GM19025 (cell line): ENCODE measurements around the gene WIPF1.
A peak's percentile ranks its signal among the peaks of the same experiment; 100 is the strongest.

ENCODE experiments used
- ATAC-seq: cut with Tn5 transposase; IDR thresholded peaks from one replicate; pipeline ENCODE4 v1.9.1; 2021; ENCODE audit warnings: mild to moderate bottlenecking, low read depth, moderate library complexity; ENCODE audit not compliant: unreplicated experiment

Gene WIPF1, protein sequence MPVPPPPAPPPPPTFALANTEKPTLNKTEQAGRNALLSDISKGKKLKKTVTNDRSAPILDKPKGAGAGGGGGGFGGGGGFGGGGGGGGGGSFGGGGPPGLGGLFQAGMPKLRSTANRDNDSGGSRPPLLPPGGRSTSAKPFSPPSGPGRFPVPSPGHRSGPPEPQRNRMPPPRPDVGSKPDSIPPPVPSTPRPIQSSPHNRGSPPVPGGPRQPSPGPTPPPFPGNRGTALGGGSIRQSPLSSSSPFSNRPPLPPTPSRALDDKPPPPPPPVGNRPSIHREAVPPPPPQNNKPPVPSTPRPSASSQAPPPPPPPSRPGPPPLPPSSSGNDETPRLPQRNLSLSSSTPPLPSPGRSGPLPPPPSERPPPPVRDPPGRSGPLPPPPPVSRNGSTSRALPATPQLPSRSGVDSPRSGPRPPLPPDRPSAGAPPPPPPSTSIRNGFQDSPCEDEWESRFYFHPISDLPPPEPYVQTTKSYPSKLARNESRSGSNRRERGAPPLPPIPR

DNA sequence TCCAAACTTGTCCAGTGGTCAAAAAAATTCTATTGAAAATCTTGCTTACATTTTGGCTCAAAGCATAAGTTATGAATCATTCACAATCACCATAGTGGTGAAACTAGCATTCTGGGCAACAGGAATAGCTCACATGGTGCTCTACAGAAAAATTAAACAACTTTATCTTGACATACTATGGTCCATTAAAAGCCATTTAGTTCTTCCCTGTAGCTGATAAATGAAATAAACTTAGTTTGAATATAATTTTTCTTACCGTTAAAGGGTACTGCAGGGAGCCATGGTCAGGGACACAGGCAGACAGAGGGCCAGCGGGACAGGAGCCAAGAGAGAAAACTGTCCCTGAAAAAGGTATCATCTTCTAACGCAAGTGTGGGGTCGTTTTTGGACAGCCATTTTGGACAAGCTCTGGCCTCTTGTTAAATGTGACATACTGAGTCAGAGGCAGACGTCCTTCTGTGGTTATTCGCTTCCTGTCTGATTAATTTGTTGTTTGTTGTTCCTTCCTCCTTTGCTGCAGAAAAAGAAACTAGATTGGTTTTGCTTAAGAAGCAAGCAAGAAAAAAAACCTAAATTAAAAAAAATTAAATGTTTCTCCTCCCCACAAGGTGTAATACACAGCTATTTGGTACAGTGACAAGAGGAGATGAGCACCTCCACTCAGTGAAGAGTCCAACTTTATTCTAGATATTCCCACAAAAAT is at the start of gene WIPF1:
Gene WIPF1 (minus strand): TSS at position 460 of the 703 bp plus-strand sequence. CDS start 12,231 bp downstream, outside the sequence.
- ATAC-seq, result peak; percentile 38

GRCh38 chr2:174645296-174645695 is 47.7 kb upstream of the WIPF1 start:
- no peak for ATAC-seq

- no peak for ATAC-seq
Observed at GRCh38 chr2:174644406-174644805, 46.8 kb upstream of the WIPF1 start.

DNA sequence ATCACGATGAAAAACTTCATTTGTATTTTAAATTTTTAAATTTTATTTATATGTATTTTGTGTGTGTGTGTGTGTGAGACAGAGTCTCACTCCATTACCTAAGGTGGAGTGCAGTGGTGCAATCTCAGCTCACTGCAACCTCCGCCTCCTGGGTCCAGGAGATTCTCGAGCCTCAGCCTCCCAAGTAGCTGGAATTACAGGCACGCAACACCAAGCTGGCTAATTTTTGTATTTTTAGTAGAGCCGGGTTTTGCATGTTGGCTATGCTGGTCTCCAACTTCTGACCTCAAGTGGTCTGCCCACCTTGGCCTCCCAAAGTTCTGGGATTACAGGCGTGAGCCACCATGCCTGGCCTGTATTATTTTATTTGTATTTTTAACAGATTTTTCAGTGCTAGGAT is 45.8 kb upstream of the WIPF1 start:
- ATAC-seq, result no peak

GRCh38 chr2:174641168-174641567 is 43.6 kb upstream of the WIPF1 start:
- no peak for ATAC-seq

DNA sequence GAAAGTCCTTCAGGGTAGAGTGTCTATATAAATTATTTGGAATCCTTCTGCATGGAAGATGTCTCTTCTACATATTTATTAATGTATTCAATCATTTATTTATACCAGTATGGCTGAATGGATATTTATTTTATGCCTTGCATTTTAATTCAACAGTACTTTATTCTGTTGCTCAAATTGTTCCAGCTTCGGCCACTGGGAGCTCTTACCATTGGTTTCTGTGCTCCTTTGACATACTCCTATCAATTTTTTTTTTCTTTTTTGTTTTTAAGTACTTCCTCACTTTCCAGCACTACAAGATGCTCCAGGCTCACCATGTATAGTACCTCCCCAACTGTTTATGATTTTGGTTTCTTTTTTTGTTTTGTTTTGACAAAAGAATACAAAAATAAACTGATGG is 39.4 kb upstream of the WIPF1 start:
- ATAC-seq, result no peak

DNA sequence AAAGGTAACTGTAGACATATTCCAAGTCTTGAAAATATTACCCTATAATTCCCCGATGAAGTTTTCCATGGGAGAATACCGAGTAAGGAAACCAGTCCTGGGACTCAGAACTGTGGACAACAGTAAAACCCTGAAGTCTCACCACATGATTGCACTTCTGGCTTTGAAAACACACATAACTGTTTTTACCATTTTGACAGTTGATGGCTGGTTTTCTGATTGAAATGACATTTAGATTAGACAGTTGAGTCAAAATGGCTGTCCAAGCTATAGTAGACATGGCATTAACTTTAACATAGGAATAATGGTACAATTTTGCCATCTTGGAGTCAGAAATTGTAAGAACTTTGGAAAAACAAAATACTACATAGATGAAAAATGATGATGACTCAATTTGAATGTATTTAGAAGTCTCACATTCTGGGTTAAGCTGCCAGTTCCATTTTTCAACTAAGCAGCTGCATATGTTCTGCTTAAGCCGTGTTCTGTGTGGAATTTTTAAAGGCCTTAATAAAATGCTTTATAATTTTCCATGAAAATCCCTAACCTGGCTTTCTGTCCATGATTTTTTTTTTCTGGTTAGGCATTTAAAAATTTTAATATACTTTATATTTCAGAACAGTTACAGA is 38.3 kb upstream of the WIPF1 start:
- ATAC-seq, result no peak

- no peak for ATAC-seq
Observed at GRCh38 chr2:174635015-174635593, 37.5 kb upstream of the WIPF1 start.

DNA sequence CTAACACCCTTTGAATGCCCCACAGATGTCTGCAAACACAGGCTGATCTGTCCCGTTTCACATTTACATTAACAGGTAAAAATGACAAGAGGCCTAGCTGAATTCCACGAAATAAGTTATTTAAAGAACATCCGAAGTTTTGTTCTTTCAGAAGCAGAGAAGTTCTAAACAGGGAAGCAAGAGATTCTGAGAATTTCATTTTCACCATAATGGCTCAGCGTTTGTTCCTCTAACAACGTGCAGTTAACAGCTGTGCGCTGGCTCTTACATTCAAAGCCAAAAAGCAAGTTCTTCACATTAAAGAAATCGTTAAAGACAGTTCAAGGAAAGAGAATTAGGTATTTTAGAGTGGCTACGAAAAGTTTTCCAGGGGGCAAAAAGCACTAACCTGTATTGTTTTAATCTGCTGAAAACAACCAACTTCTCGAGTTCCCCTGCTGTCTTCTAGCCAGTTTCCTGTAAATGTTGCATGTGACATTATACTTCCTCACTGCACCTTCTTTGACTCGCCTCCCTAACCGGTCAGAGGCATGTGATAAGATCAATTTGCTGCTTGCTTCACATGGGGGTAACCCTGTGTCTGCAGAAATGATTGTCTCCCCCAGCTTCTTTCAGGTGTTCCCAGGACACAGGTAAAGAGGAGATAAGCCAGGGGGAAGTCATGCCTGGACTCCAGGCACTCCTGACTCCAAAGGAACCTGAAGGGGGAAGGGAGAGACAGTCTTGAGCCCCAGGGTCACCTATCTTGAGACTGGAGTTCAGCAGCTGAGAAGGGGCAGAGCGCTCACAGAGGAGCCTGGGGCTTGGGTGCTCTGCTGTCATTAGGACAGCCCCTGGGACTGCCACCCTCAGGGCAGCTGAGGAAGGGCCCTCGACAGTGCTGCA is 36.8 kb upstream of the WIPF1 start:
- ATAC-seq, result peak; percentile 64

DNA sequence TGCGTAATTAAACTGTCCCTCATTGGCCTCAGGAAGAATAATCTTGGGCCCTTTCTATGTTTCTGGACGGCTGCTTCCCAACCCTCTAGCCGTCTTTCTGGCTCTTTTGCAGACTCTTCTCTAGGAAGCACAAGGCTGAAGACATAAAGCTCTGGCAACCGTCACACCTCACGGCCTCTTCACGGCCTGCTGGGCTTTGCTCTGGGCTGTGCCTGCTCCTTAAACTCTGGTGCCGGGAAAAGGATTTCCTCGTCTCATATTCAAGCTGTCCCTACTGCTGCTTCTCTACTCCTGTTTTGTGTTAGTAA is 36.0 kb upstream of the WIPF1 start:
- ATAC-seq, result no peak

DNA sequence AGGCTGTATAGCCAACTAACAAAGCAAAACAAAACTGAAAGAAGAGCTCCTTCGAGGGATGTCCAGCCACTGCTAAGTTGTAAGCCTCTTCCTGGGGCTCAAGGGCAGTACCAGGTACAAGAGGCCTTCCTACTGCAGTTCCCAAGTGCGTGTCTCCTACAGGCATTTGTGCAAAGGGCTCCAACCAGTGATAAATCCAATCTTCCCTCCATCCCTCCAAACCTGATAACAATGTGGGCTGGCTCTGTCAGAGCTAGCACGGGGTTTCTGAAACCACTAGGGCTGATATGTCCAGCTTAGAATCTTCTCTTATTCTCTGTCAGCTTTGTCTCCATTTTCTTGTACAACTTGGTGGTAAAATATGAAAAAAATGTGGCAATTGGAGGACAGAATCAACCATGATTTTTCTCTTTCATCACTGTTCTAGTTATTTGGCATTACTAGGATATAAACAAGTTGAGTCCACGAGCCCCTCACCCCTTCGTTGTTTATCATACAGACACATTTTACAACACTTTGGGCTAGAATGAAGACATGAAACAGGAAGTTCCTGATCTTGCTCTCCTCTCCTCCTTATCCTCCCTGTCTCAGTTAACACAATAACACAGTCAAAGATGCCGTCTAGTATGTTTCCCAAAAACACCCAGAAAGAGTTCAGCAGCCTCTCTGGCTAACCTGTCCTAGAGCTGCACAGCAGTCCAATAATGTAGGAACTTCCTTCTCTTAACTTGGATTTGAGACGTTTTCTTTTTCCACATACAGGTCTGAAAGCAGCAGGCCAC is 35.4 kb upstream of the WIPF1 start:
- ATAC-seq, result peak; percentile 29

DNA sequence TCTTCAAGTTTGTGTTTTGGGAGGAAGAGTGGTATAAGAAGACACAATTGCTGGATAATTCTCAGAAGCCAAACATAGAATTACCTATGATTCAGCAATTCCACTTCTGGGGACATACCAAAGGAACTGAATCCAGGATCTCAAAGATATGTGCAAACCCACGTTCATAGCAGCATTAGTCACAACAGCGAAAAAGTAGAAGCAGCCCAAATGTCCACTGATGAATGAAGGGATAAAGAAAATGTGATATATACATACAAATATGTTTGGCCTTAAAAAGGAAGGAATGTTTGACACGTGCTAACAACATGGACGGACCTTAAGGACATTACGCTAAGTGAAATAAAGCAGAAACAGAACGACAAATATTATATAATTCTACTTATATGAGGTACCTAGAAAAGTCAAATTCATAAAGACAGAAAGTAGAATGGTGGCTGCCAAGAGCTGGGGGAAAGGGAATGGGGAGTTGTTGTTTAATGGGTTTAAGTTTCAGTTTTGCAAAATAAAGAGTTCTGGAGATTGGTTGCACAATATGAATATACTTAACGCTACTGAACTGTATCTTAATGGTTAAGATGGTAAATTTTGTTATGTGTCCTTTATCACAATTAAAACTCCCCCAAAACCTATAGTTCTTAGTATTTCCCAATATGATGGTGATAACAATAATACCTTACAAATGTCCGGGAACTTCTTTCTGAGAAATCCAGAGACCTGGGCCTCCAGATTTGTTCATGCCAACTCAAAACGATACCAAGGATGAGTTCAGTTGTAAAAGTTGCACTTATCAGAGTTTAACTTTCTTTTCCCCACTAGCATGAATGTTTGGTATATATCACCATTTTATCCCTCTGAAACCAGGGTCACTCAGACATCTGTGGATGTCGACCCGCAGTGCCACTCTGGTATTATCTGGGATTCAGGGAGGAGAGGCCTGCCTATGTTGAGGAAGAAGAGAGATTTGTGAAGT is 33.7 kb upstream of the WIPF1 start:
- no peak for ATAC-seq

DNA sequence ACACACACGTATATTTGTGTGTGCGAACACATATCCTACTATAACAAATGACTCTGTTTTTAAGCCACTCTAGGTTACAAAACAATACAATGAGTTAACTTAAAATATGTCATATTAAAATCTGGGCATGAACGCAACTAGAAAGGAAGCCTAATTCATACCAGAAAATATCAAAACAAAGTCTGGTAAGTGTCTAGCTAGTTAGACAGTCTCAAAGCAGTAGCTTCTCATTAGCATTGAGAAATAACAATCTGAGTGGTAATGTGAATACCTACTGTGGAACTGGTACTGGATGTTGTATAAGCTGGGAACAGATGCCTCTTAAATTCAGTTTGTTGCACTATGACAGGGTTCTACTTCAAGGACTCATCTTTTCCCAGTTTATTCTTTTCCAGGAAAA is 32.5 kb upstream of the WIPF1 start:
- ATAC-seq, result no peak

- ATAC-seq, result no peak
Observed at GRCh38 chr2:174629506-174629905, 31.9 kb upstream of the WIPF1 start.

GRCh38 chr2:174628528-174629169 is 31.0 kb upstream of the WIPF1 start:
- ATAC-seq, result no peak

- ATAC-seq, result no peak
Observed at GRCh38 chr2:174627216-174627615, 29.6 kb upstream of the WIPF1 start.

DNA sequence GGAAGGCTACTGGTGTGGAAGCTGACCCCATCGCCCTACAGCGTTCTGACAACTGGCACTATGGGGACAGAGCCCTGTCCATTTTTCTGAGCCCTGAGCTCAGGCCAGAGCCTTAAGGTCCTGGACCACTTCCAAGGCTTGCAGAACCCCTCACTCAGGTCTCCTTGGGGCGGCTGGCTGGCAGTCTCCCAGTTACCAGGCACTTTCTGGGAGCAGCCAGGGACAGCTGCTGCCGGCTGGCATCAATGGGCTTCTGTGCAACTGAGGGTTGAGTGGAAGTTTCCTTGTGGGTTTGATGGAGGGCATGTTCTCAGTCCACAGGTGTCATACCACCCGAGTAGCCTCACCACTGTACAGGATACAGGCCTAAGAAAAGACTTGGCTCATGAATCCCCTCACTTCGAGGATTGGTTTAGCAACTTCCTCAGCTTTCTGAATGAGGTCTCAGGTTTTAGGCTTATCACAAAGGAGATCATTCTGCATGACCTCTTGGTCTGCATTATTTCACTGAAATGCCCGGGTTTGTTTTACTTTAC is 27.4 kb upstream of the WIPF1 start:
- ATAC-seq, result no peak
